ENCODE results near the gene CIAO2A.
"Not testable (repeated sequence)": the region's sequence is repeated elsewhere in the genome, so short reads cannot be mapped to it uniquely, and the experiment has no call there.

Gene CIAO2A, protein sequence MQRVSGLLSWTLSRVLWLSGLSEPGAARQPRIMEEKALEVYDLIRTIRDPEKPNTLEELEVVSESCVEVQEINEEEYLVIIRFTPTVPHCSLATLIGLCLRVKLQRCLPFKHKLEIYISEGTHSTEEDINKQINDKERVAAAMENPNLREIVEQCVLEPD

GRCh38 chr15:64093627-64094417, at the start of gene CIAO2A:
Gene CIAO2A (minus strand): TSS chr15:64093838. CDS start chr15:64093768, 70 bp downstream.
- DNase-seq: peak; percentile 89

DNA sequence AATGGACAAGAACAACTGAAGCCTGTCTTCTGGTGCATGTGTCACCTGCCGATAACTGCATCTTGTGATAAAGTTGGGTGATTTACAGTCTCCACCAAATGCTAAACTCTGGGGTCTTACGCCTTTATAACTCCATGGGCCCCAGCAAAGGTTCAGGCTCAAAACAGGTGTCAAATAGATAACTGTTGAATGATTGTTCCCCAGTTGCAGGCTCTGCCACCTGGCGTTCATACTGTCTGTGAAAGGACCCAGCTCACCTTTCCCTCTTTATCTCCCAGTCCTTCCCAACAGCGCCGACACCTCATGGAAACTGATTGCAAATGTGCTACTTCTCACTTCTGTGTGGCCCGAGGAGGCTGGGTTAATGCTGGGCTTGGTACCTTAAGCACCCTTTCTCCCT, 49.6 kb upstream of the CIAO2A start:
- no peak for DNase-seq

DNA sequence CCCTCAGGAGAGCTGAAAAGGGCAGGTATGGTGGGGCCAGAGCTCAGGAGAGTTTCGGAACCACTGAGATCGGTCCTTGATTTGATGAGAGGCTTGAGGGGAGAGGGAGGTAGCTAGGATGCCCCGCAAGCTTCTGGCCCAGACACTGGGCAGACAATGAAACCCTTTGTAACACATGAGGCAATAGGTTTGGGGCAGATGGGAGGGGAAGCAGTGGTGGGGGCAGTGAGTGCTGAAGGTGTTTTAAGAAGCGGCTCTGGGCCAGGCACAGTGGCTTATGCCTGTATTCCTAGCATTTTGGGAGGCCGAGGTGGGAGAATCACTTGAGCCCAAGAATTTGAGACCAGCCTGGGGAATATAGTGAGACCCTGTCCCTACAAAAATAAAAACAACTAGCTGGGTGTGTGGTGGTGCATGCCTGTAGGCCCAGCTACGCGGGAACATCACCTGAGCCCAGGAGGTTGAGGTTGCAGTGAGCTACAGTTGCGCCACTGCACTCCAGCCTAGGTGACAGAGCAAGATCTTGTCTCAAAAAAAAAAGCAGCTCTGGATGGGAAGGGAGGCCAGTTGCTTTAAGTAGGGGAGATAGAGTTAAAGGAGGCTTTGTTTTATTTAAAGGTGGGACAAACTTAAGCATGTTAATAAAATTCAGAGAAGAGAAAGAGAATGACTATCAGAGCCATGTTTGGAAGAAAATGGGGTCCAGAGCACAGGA, 48.3 kb upstream of the CIAO2A start:
- DNase-seq: no peak

- no peak for DNase-seq
Measured at GRCh38 chr15:64138331-64138941, 44.8 kb upstream of the CIAO2A start.

GRCh38 chr15:64137226-64137833, 43.7 kb upstream of the CIAO2A start:
- DNase-seq: no peak

DNA sequence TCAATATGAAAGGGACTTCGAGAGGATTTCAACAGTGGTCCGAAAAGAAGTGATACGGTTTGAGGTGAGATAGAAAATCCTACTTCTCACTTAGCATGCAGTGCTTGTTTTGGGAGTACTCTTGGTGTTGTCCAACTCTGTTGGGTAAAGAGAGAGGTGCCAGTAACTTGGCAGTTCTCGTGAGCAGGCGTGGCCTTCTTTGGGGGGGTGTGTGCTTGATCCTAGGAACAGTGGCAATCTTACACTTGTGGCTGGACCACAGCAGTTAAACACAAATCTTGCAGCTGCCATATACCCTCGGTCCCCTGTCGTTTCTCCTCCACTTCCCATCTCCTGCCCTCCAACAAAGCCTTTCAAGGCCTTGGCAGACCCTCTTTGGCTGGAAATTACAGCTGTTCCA, 42.7 kb upstream of the CIAO2A start:
- no peak for DNase-seq

DNA sequence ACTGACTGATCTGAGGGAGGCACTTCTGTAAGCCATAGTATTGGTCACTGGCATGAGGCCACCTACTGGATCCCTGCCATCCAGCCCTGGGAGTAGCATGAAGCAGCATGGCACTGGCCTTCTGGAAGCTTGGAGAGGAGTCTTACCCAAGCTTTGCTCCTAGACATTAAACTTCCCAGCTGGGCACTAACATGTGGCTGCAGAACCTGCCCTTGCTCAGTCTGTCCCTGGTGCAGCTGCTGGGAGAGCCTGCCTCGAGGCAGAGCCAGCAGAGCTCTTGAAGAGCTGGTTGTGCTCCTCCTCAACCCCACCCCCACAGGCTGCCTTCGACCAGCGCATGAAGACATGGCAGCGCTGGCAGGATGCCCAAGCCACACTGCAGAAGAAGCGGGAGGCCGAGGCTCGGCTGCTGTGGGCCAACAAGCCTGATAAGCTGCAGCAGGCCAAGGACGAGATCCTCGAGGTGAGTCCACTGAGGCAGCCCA, 40.7 kb upstream of the CIAO2A start:
- peak; percentile 4 for DNase-seq

DNA sequence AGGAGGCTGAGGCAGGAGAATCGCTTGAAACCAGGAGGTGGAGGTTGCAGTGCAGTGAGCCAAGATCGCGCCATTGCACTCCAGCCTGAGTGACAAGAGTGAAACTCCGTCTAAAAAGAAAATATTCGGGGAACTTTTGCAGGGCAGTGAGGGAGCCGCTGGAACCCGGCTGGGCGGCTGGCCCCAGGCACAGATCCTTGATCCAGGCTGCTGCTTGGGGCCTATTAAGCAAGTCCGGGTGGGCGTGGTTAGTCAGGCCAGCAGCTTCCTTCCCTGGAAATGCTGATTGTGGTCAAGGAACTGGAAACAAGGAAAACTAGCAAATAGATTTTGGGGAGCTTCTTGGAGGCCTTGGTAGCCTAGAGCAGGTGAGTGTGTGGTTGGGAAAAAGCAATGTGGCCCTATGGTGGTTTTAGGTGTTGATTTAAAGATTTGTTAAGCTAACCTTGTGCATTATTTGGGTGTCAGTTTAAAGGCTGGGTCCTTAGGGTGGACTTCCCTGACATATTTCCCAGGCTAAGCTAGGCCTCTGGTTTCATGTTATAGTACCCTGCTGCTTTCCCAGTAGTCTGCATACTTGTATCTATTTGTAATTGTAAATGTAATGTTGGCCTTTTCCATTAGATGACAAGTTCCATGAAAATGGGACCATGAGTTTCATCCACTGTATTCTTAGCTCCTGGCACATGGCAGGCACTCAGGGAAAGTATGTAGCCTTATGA, 40.1 kb upstream of the CIAO2A start:
- no peak for DNase-seq

GRCh38 chr15:64132217-64132616, 38.6 kb upstream of the CIAO2A start:
- DNase-seq: no peak

DNA sequence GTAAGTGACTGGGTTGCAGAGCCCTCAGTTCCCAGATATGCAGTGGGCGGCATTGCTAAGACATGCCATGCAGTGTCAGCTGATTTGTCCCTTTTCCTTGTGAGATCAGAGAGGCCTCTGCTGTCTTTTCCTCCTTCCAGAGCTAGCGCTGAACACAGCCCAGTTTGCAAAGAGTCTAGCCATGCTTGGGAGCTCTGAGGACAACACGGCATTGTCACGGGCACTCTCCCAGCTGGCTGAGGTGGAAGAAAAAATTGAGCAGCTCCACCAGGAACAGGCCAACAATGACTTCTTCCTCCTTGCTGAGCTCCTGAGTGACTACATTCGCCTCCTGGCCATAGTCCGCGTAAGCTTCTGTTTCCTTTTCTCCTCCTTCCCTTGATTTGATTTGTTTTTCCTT, 37.9 kb upstream of the CIAO2A start:
- DNase-seq: no peak

- no peak for DNase-seq
Measured at GRCh38 chr15:64130159-64130558, 36.5 kb upstream of the CIAO2A start.

DNA sequence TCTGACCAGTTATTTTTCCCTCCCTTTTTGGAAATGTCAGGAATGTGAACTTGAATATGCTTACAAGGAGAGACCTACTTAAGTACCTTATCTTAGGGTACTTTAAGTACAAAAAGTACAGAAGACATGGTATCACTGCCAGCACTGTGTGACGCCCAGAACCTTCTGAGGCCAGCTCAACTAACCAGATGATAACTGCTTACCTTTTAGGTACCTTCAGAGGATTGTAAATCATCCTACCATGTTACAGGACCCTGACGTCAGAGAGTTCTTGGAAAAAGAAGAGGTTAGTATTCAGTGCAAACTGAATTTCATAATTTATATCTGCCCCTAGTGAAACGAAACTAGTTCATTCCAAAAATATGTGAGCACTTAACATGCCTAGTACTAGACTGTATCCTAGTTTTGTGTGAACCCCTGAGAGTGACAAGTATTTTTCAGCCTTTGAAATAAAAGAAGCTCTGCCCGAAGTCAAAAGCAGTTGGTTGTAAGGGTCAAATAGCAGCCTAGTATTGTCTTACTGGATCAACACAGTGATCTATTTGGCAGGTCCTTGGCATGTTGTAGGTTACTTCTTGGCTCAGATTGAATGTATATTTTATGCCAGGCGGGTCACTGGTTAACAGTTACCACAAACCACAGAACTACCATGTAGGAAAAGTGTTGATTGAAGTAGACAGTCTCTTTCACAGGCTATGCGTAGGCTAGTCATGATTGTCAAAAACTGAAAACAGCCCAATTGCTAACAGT, 34.1 kb upstream of the CIAO2A start:
- DNase-seq: no peak

GRCh38 chr15:64125978-64126377, 32.3 kb upstream of the CIAO2A start:
- DNase-seq: no peak

DNA sequence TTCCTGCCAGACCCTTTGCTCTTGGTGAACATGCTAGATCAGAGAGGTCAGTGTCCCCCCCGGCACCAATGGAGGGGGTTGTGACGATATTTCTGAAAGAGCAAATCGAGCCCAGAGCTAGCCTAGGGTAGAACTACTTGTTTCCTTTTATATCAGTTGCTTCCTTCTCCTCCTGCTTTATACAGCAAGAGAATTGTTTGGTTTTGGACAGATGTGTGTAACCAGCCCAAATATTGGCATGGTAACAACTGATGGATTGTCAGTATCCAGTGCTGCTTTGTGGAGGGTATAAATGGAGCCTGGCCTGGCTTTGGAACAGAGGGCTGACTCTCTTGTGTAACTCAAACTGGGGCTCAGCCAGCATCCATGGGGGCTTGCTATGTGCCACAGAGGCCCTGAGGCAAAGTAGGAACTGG, 29.3 kb upstream of the CIAO2A start:
- no peak for DNase-seq

GRCh38 chr15:64122444-64122843, 28.8 kb upstream of the CIAO2A start:
- DNase-seq: no peak

DNA sequence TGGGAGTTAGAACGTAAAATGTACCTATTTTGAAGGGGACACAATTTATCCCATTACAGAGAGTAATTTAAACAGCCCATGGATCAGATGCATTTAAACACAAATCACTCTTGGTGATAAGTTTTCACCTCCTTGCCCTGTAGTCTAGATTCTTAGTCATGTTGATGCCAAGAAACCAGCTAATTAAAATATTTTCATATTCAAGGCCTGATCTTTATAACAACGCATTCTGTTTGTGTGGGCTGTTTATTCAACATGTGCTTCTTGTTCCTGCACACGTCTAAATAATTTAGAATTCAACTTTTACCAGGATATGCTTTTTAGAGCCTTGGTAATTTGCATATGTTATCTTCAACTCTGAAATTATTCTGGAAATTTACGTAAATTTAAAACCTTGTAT, 28.0 kb upstream of the CIAO2A start:
- DNase-seq: no peak

- DNase-seq: not testable (repeated sequence)
Measured at GRCh38 chr15:64120322-64120721, 26.7 kb upstream of the CIAO2A start.

- no peak for DNase-seq
Measured at GRCh38 chr15:64117759-64118487, 24.3 kb upstream of the CIAO2A start.

DNA sequence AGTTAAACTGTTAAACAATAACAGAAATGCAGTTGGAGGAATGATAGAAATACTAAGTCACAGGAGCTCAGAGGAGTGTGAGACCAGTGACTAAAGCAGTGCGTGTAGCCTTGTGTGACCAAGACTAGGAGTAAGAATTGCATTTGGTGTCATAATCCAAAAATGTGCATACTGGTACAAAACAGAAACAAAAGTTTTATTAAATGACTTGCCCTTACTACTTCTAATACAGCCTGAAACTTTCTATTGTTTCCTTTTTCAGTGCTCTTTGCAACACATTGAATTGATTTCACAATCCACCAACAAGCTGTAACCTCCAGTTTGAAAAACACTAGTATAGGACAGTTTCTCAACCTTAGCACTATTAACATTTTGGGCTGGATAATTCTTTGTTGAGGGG, 19.3 kb upstream of the CIAO2A start:
- DNase-seq: no peak

DNA sequence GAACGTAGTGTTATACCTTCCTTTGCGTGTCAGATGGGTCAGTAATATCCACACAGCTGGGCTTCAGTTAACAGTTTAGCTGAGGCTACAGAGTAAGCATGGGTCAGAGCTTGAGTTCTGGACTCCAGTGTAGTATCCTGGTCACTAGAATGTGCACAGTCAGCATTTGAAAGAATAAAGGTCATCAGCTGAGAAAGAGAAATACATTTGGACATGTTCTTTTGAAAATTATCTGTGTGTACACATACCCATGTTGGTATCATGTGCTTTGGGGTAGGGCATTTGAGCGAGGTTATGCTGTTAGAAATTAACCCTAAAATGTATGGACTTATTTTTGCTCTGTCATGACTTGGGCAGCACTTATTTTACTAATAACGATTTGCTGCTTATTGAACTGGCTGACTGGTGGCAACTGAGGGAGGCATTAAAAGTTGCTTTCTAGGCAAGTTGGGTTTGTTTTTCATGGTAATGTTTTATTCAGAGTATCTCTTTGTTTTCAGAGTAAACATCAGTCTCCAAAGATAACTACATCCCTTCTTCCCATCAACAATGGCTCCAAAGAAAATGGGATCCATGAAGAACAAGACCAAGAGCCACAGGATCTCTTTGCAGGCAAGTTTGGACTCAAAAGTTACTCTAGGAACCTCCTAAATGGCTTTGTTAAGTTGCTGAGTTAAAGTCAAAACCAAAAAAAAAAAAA, 18.6 kb upstream of the CIAO2A start:
- DNase-seq: no peak
